ENCODE data around the gene IL1A. TPM values are rescaled to one million over a fixed set of nuclear protein-coding genes. Genes with fewer than 3 reads are reported as not detected.

Gene IL1A
- total RNA-seq, 2 experiments from 2014 or later = not detected

DNA sequence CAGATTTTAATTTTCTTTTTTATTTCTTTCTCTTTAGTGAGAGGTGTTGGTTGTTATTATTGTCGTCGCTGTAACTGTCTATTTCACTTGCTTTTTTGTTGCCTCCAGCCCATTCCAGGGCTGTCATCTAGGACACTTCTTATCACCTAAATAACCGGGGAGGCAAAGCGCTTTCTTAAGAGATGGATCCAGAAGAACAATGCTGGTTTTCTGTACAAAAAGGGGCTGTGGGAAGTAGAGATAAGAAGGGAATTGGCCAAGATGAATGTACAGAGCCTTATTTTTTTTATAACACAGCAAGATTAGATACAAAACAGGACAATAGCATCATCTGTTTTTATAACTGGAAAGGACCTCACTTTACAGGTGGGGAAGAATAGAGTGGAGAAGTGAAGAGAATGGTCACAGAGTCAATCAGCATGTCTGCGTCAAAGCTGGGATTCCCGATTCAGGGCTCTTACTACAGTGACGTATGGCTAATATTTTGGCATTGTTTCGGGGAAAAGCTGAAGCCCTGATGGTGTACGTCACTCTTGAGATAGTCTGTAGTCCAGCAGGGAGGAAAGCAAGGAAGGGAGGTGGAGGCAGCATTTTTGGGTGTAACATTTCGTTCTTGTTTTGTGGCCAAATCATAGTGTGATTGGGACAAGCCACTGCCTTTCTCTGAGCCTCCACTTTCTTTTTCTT, 29.1 kb upstream of the IL1A start:
- H3K27ac Mint-ChIP-seq = no peak overlapping the region
- Histone ChIP-seq H3K9me3 (ENCODE audit: control insufficient read depth in 1 of 2, insufficient read depth in 1 of 2, low read length in 2 of 2) (no peaks in the 10 kb centered on the region), H3K36me3 (ENCODE audit: insufficient read depth, low read length) (no peaks in the 10 kb centered on the region), H3K27me3 (ENCODE audit: control insufficient read depth in 1 of 2, insufficient read depth in 2 of 2, low read length in 2 of 2) (no peaks in the 10 kb centered on the region), H3K4me1 (ENCODE audit: insufficient read depth, low read length) (peaks cover 14% of the 10 kb centered on the region), H3K27ac (ENCODE audit: low read depth in 1 of 2, low read length in 2 of 2) (no peak overlapping the region), H3K4me3 (ENCODE audit: low read length) (no peak overlapping the region)
- intact Hi-C loops (cut with DNase I, micrococcal nuclease) = no loop called here
- H3K4me1 Mint-ChIP-seq (ENCODE audit: low read depth) = peaks cover 17% of the 10 kb centered on the region
- no peaks in the 10 kb centered on the region for H3K36me3 Mint-ChIP-seq (ENCODE audit: low read depth)
- TF ChIP-seq, protein P1, sequence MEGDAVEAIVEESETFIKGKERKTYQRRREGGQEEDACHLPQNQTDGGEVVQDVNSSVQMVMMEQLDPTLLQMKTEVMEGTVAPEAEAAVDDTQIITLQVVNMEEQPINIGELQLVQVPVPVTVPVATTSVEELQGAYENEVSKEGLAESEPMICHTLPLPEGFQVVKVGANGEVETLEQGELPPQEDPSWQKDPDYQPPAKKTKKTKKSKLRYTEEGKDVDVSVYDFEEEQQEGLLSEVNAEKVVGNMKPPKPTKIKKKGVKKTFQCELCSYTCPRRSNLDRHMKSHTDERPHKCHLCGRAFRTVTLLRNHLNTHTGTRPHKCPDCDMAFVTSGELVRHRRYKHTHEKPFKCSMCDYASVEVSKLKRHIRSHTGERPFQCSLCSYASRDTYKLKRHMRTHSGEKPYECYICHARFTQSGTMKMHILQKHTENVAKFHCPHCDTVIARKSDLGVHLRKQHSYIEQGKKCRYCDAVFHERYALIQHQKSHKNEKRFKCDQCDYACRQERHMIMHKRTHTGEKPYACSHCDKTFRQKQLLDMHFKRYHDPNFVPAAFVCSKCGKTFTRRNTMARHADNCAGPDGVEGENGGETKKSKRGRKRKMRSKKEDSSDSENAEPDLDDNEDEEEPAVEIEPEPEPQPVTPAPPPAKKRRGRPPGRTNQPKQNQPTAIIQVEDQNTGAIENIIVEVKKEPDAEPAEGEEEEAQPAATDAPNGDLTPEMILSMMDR (IDR thresholded peaks at IDR 0.05) = no peak
- H3K9me3 Mint-ChIP-seq = no peaks in the 10 kb centered on the region
- no peaks in the 10 kb centered on the region for H3K27me3 Mint-ChIP-seq
- ChIA-PET POLR2A (no interaction called here), CTCF (no interaction called here)
- H3K4me3 Mint-ChIP-seq = no peak overlapping the region
- DNase-seq (no peak), ATAC-seq (ENCODE audit: poor library complexity) (no peak)

DNA sequence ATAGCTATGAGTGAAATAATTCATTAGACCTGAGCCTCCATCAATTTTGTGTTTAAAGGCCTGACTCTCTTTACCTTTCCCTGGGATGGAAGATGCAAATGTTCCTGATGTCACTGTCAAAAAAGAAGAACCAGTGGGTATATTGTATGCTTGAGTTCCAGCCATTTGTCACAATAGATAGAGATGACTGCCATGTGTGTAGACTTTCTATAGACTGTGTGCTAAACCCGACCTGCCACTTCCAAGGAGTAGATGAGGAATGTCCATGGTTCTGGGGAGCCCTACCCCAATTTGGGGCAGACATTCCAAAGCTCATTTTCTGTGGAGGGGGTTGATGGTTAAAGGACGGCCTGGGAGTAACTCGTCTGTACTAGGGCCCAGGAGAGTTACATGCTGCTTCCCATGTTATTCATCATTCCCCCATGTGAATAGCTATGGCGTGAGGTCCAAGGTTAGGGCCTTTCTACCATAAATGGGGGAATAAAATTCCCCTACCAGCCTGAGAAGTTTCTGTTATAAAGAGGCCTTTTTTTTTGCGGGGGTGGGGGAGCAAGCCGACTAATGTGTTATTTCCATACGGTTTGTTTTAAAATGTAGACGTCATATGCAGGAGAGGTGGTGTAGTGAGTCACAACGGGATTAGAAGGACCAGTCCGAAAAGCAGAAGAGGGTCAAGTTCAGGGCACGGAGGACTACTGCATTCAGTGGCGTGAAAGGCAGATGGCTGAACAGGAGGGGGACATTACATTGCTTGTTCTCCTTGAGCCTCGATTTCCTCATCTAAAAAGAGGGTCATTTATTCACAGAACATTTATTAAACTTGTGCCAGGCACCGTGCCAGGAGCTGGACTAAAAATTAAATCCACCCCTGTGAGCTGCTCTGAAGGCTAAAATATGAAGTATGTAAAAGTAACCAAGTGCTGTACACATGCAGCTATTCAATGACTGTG, 28.3 kb upstream of the IL1A start:
- no peaks in the 10 kb centered on the region for H3K36me3 ChIP-seq (ENCODE audit: insufficient read depth, low read length)
- Mint-ChIP-seq H3K9me3 (peaks cover 2% of the 10 kb centered on the region), H3K4me1 (ENCODE audit: low read depth) (peaks cover 17% of the 10 kb centered on the region), H3K27ac (no peak overlapping the region), H3K36me3 (ENCODE audit: low read depth) (no peaks in the 10 kb centered on the region), H3K4me3 (no peak overlapping the region), H3K27me3 (no peaks in the 10 kb centered on the region)
- no peak for DNase-seq
- H3K4me3 ChIP-seq (ENCODE audit: low read length) = no peak overlapping the region
- ATAC-seq (ENCODE audit: poor library complexity) = no peak
- POLR2A ChIA-PET = no interaction called here
- H3K9me3 ChIP-seq (ENCODE audit: control insufficient read depth in 1 of 2, insufficient read depth in 1 of 2, low read length in 2 of 2) = peaks cover 0 to under 1% of the 10 kb centered on the region in 2 experiments
- no peak overlapping the region for H3K27ac ChIP-seq (ENCODE audit: low read depth in 1 of 2, low read length in 2 of 2)
- intact Hi-C loops (cut with DNase I, micrococcal nuclease) = no loop called here
- CTCF ChIA-PET = no interaction called here
- H3K27me3 ChIP-seq (ENCODE audit: control insufficient read depth in 1 of 2, insufficient read depth in 2 of 2, low read length in 2 of 2) = no peaks in the 10 kb centered on the region
- peaks cover 14% of the 10 kb centered on the region for H3K4me1 ChIP-seq (ENCODE audit: insufficient read depth, low read length)
- TF ChIP-seq, protein P1 (IDR thresholded peaks at IDR 0.05) = no peak

DNA sequence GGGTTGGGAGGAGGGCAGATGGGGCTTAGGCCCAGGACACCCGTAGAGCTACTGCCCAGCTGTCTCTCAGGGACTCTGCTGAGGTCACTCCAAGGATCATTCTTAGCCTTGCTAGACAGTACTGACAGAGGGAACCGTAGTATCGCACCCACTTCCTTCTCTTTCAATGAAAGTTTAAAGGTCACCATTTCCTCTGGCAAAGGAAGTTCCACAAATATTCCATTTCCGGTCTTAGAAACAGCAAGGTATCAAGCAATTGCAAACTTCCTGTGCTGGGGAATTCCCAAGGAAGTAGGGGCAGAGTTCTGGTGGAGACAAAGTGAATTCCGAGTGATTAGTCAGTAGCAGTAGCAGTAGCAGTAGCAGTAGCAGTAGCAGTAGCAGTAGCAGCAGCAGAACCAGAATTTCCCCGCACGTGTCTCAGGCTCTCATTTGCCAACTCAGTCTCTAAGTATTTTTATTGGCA, 27.6 kb upstream of the IL1A start:
- no peaks in the 10 kb centered on the region for H3K36me3 Mint-ChIP-seq (ENCODE audit: low read depth)
- TF ChIP-seq, protein P1 (IDR thresholded peaks at IDR 0.05) = no peak
- no peaks in the 10 kb centered on the region for H3K27me3 Mint-ChIP-seq
- no peak overlapping the region for H3K27ac Mint-ChIP-seq
- ChIA-PET POLR2A (no interaction called here), CTCF (no interaction called here)
- no peak overlapping the region for H3K4me3 ChIP-seq (ENCODE audit: low read length)
- intact Hi-C loops (cut with DNase I, micrococcal nuclease) = no loop called here
- peaks cover 17% of the 10 kb centered on the region for H3K4me1 Mint-ChIP-seq (ENCODE audit: low read depth)
- peaks cover 14% of the 10 kb centered on the region for H3K4me1 ChIP-seq (ENCODE audit: insufficient read depth, low read length)
- ATAC-seq (ENCODE audit: poor library complexity) = no peak
- peaks cover 4% of the 10 kb centered on the region for H3K9me3 Mint-ChIP-seq
- no peaks in the 10 kb centered on the region for H3K27me3 ChIP-seq (ENCODE audit: control insufficient read depth in 1 of 2, insufficient read depth in 2 of 2, low read length in 2 of 2)
- H3K4me3 Mint-ChIP-seq = no peak overlapping the region
- H3K9me3 ChIP-seq (ENCODE audit: control insufficient read depth in 1 of 2, insufficient read depth in 1 of 2, low read length in 2 of 2) = peaks cover 0 to 6% of the 10 kb centered on the region in 2 experiments
- no peak overlapping the region for H3K27ac ChIP-seq (ENCODE audit: low read depth in 1 of 2, low read length in 2 of 2)
- H3K36me3 ChIP-seq (ENCODE audit: insufficient read depth, low read length) = no peaks in the 10 kb centered on the region
- DNase-seq = peak in 2 of 14 experiments; percentile 61 to 73
